GM23338 (cell line): Measurements from ENCODE around the gene RGS6. TPM values are rescaled to one million over a fixed set of nuclear protein-coding genes. Genes with fewer than 3 reads are reported as not detected.

Source experiments
- ATAC-seq: fragments of 200-7000 bp; cut with Tn5 transposase; 3 replicates; pipeline ENCODE4 v1.9.1; 2020
- DNase-seq: peaks from one replicate; pipeline ENCODE4 v3.0.0-alpha.2; 2015; ENCODE audit warnings: low spot score
- H2AFZ ChIP-seq: fragments of 200-600 bp; sonication (generic); 2 replicates; pipeline ENCODE4 v1.8.0; 2016; ENCODE audit warnings: antibody characterized with exemption, mild to moderate bottlenecking, moderate library complexity
- H3F3A ChIP-seq: fragments of 200-600 bp; sonication (generic); replicated peaks from 2 replicates; pipeline ENCODE4 v1.8.0; 2017; ENCODE audit warnings: antibody characterized with exemption, mixed run types, low read depth
- H3K27ac ChIP-seq: fragments of 200-600 bp; sonication (generic); 2 replicates; pipeline ENCODE4 v1.6.1; 2016; ENCODE audit warnings: low read depth
- H3K27me3 ChIP-seq: fragments of 200-600 bp; sonication (generic); 2 replicates; pipeline ENCODE4 v1.8.0; 2016; ENCODE audit warnings: mild to moderate bottlenecking, mixed run types, moderate library complexity; ENCODE audit not compliant: insufficient read depth
- H3K36me3 ChIP-seq: fragments of 200-600 bp; sonication (generic); 2 replicates; pipeline ENCODE4 v1.8.0; 2016; ENCODE audit warnings: mild to moderate bottlenecking; ENCODE audit not compliant: insufficient read depth
- H3K4me1 ChIP-seq: fragments of 200-600 bp; sonication (generic); 2 replicates; pipeline ENCODE4 v1.8.0; 2016; ENCODE audit warnings: mild to moderate bottlenecking, moderate library complexity; ENCODE audit not compliant: insufficient read depth
- H3K4me2 ChIP-seq: fragments of 200-600 bp; sonication (generic); 2 replicates; pipeline ENCODE4 v1.7.1; 2017; ENCODE audit warnings: mixed run types
- H3K4me3 ChIP-seq: fragments of 200-600 bp; sonication (generic); 2 replicates; pipeline ENCODE4 v1.6.1; 2016; ENCODE audit warnings: mixed run types
- H3K79me2 ChIP-seq: fragments of 200-600 bp; sonication (generic); replicated peaks from 2 replicates; pipeline ENCODE4 v1.8.0; 2017; ENCODE audit warnings: mild to moderate bottlenecking; ENCODE audit not compliant: insufficient read depth
- H3K9me2 ChIP-seq: fragments of 200-600 bp; sonication (generic); 2 replicates; pipeline ENCODE4 v1.8.0; 2017; ENCODE audit not compliant: insufficient read depth
- H4K20me1 ChIP-seq: fragments of 200-600 bp; sonication (generic); replicated peaks from 2 replicates; pipeline ENCODE4 v1.8.0; 2017; ENCODE audit warnings: mild to moderate bottlenecking; ENCODE audit not compliant: insufficient read depth
- H3K27ac Mint-ChIP-seq: 2 replicates; pipeline ENCODE4 v1.8.0; 2020; ENCODE audit warnings: inconsistent platforms, mild to moderate bottlenecking, moderate library complexity, mixed read lengths
- H3K27me3 Mint-ChIP-seq: 3 replicates; pipeline ENCODE4 v1.8.0; 2022; ENCODE audit warnings: low read depth, mild to moderate bottlenecking, moderate library complexity, mixed read lengths, inconsistent platforms; ENCODE audit not compliant: insufficient read depth, poor library complexity
- H3K36me3 Mint-ChIP-seq: 3 replicates; pipeline ENCODE4 v1.8.0; 2021; ENCODE audit warnings: low read depth, mild to moderate bottlenecking, inconsistent platforms, moderate library complexity, mixed read lengths
- H3K4me1 Mint-ChIP-seq: 3 replicates; pipeline ENCODE4 v1.8.0; 2020; ENCODE audit warnings: mild to moderate bottlenecking, inconsistent platforms, mixed read lengths
- H3K4me3 Mint-ChIP-seq: 3 replicates; pipeline ENCODE4 v1.8.0; 2021; ENCODE audit warnings: moderate library complexity, mild to moderate bottlenecking, inconsistent platforms, mixed read lengths
- H3K9me3 Mint-ChIP-seq: 3 replicates; pipeline ENCODE4 v1.8.0; 2020; ENCODE audit warnings: moderate library complexity, mild to moderate bottlenecking, inconsistent platforms, mixed read lengths
- CREB1 ChIP-seq: fragments of 250-450 bp; sonication (Bioruptor Pico); IDR thresholded peaks from 2 replicates; pipeline ENCODE4 v1.5.0; 2020; ENCODE audit warnings: low read depth, mild to moderate bottlenecking, moderate library complexity
- CTCF ChIP-seq, 2 experiments: fragments of 200-600 bp in 1 of 2; sonication (generic) in 1 of 2; conservative IDR thresholded peaks; 2 replicates each; pipeline versions ENCODE4 v1.5.1 to v1.6.1; 2016 to 2017; ENCODE audit warnings: antibody characterized with exemption in 2 of 2, low read depth in 2 of 2, mild to moderate bottlenecking in 2 of 2, moderate library complexity in 1 of 2
- EZH2 ChIP-seq: fragments of 200-600 bp; sonication (generic); IDR thresholded peaks from one replicate; pipeline ENCODE4 v1.8.0; 2017; ENCODE audit warnings: antibody characterized with exemption, mild to moderate bottlenecking, low read depth; ENCODE audit not compliant: unreplicated experiment
- EZH2phosphoT487 ChIP-seq: fragments of 200-600 bp; sonication (generic); IDR thresholded peaks from one replicate; pipeline ENCODE4 v1.8.1; 2018; ENCODE audit warnings: antibody characterized with exemption; ENCODE audit not compliant: unreplicated experiment
- JUNB ChIP-seq: IDR thresholded peaks from one replicate; pipeline ENCODE4 v1.6.1; 2016; ENCODE audit warnings: antibody characterized with exemption; ENCODE audit not compliant: unreplicated experiment
- NANOG ChIP-seq: IDR thresholded peaks from 2 replicates; pipeline ENCODE4 v1.6.1; 2016; ENCODE audit warnings: antibody characterized with exemption, borderline replicate concordance
- POLR2AphosphoS5 ChIP-seq: IDR thresholded peaks from 2 replicates; pipeline ENCODE4 v1.6.1; 2016; ENCODE audit warnings: antibody characterized with exemption, low read depth
- STAT1 ChIP-seq: IDR thresholded peaks from one replicate; pipeline ENCODE4 v1.6.1; 2016; ENCODE audit warnings: antibody characterized with exemption; ENCODE audit not compliant: unreplicated experiment
- ZNF114 ChIP-seq: fragments of 250-450 bp; sonication (Bioruptor Pico); IDR thresholded peaks from 2 replicates; pipeline ENCODE4 v1.5.0; 2020; ENCODE audit warnings: mild to moderate bottlenecking, moderate library complexity
- ZNF331 ChIP-seq: fragments of 250-450 bp; sonication (Bioruptor Pico); IDR thresholded peaks from 2 replicates; pipeline ENCODE4 v1.5.0; 2020; ENCODE audit warnings: low read depth, mild to moderate bottlenecking, moderate library complexity
- ZNF462 ChIP-seq: fragments of 250-450 bp; sonication (Bioruptor Pico); IDR thresholded peaks from 2 replicates; pipeline ENCODE4 v1.5.0; 2020; ENCODE audit warnings: mild to moderate bottlenecking, moderate library complexity
- polyA plus RNA-seq: library from polyadenylated mRNA; unstranded; fragments of >200 nt; fragmentation: Nextera tagmentation; extraction: Ambion mirVana; gene quantifications from 2 replicates; pipeline ENCODE4 v1.2.1, GENCODE V29; 2016
- total RNA-seq: library from RNA; depleted of rRNA; stranded (reverse); fragments of >200 nt; shearing (Covaris generic); gene quantifications from 2 replicates; pipeline ENCODE4 v1.2.3, GENCODE V29; 2014

RGS6 gene
- total and polyA plus RNA-seq, 2 experiments from 2014 or later, result 0.66 to 0.83 TPM

- no peak for DNase-seq
- Histone ChIP-seq H3K36me3 (no peaks in the 10 kb centered on the region), H3K27me3 (no peaks in the 10 kb centered on the region), H3K4me1 (peaks cover 4% of the 10 kb centered on the region), H3K79me2 (no peaks in the 10 kb centered on the region), H3K9me2 (no peaks in the 10 kb centered on the region; the same call in 1 of the 2 replicates), H3F3A (no peaks in the 10 kb centered on the region), H2AFZ (no peak overlapping the region), H3K4me2 (no peak overlapping the region), H4K20me1 (no peaks in the 10 kb centered on the region; the same call in 1 of the 2 replicates), H3K27ac (no peak overlapping the region), H3K4me3 (no peak overlapping the region)
- Mint-ChIP-seq H3K4me1 (peaks cover 11% of the 10 kb centered on the region), H3K27ac (no peak overlapping the region), H3K9me3 (peaks cover 3% of the 10 kb centered on the region; the same call in 1 of the 3 replicates), H3K27me3 (peaks cover 6% of the 10 kb centered on the region), H3K4me3 (no peak overlapping the region), H3K36me3 (no peaks in the 10 kb centered on the region)
- TF ChIP-seq STAT1 (no peak), CTCF (conservative IDR thresholded peaks at IDR 0.05; ENCODE audit: low read depth in 2 of 2) (no peak), EZH2 (no peak), JUNB (no peak), POLR2AphosphoS5 (no peak), ZNF331 (CRISPR knock-in tag) (no peak), CREB1 (no peak), NANOG (no peak), ZNF114 (CRISPR knock-in tag) (no peak), EZH2phosphoT487 (no peak)
- ATAC-seq, result no peak
These were observed 500.5 kb downstream of the RGS6 start for GRCh38 chr14:72432748-72433147.

- DNase-seq (no peak), ATAC-seq (no peak)
- Mint-ChIP-seq H3K27ac (no peak overlapping the region), H3K36me3 (no peaks in the 10 kb centered on the region), H3K27me3 (peaks cover 6% of the 10 kb centered on the region), H3K4me3 (no peak overlapping the region), H3K9me3 (no peaks in the 10 kb centered on the region), H3K4me1 (peaks cover 11% of the 10 kb centered on the region)
- no peak overlapping the region for H3K27ac ChIP-seq
- H3K79me2 ChIP-seq, result no peaks in the 10 kb centered on the region
- no peaks in the 10 kb centered on the region for H3K36me3 ChIP-seq
- no peak overlapping the region for H3K4me3 ChIP-seq
- H2AFZ ChIP-seq, result no peak overlapping the region
- no peaks in the 10 kb centered on the region; the same call in 1 of the 2 replicates for H3K9me2 ChIP-seq
- H3F3A ChIP-seq, result no peaks in the 10 kb centered on the region
- TF ChIP-seq STAT1 (no peak), EZH2phosphoT487 (no peak), ZNF462 (CRISPR knock-in tag) (no peak), ZNF331 (CRISPR knock-in tag) (no peak), CTCF (conservative IDR thresholded peaks at IDR 0.05; ENCODE audit: low read depth in 2 of 2) (no peak), EZH2 (no peak), CREB1 (no peak)
- peaks cover 4% of the 10 kb centered on the region for H3K4me1 ChIP-seq
- no peak overlapping the region for H3K4me2 ChIP-seq
- H4K20me1 ChIP-seq, result no peaks in the 10 kb centered on the region; the same call in 1 of the 2 replicates
- H3K27me3 ChIP-seq, result no peaks in the 10 kb centered on the region
These were observed 501.3 kb downstream of the RGS6 start for GRCh38 chr14:72433511-72433910.
